Activated CD4-positive, alpha-beta T cell treated with anti-CD3 and anti-CD28 coated beads for 4 hours (primary cell): ENCODE measurements around the gene MRGPRX4.

ENCODE experiments used
- DNase-seq, 2 donors: peaks; one replicate each; pipeline ENCODE4 v3.0.0-alpha.2; 2020

Gene MRGPRX4

GRCh38 chr11:18221274-18221876 lies 48.7 kb downstream of the MRGPRX4 start:
- DNase-seq = no peak

GRCh38 chr11:18222814-18223421 lies 50.3 kb downstream of the MRGPRX4 start:
- DNase-seq = no peak
